ENCODE measurements around the gene PLCB4.

PLCB4 gene

GRCh38 chr20:9075264-9076095 is 6.6 kb downstream of the PLCB4 start:
- CTCF ChIA-PET = no interaction called here
- POLR2A ChIA-PET = no interaction called here
- TF ChIP-seq, protein P1, sequence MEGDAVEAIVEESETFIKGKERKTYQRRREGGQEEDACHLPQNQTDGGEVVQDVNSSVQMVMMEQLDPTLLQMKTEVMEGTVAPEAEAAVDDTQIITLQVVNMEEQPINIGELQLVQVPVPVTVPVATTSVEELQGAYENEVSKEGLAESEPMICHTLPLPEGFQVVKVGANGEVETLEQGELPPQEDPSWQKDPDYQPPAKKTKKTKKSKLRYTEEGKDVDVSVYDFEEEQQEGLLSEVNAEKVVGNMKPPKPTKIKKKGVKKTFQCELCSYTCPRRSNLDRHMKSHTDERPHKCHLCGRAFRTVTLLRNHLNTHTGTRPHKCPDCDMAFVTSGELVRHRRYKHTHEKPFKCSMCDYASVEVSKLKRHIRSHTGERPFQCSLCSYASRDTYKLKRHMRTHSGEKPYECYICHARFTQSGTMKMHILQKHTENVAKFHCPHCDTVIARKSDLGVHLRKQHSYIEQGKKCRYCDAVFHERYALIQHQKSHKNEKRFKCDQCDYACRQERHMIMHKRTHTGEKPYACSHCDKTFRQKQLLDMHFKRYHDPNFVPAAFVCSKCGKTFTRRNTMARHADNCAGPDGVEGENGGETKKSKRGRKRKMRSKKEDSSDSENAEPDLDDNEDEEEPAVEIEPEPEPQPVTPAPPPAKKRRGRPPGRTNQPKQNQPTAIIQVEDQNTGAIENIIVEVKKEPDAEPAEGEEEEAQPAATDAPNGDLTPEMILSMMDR (IDR thresholded peaks at IDR 0.05; ENCODE audit: insufficient read depth, low read length, missing control alignments) = no peak
- DNase-seq (ENCODE audit: low read depth, low spot score) = no peak
- H3K4me3 ChIP-seq (ENCODE audit: low read depth, low read length) = no peak overlapping the region

DNA sequence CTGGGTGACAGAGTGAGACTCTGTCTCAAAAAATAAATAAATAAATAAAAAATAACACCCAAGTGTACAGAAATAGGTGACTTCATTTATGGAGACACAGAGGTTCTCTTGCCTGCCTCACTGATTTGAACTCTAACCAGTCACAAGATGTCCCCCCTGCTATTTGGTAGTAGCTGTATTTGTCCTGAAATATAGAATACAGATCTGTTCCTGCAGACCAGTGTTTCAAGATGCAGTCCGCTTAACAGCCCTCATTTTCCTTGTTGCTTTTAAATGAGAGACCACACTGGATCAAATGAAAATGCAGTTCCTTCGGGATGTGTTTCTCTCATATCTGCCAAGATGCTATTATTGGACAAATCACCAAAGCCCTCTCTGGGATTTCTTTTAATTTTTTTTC is 7.6 kb downstream of the PLCB4 start:
- TF ChIP-seq, protein P1 (IDR thresholded peaks at IDR 0.05; ENCODE audit: insufficient read depth, low read length, missing control alignments) = no peak
- ChIA-PET CTCF (interaction anchor here (1.4 kb wide), 1 partner anchor 15 kb away, joined by 3 read pairs; no protein-coding TSS in a partner anchor), POLR2A (no interaction called here)
- no peak overlapping the region for H3K4me3 ChIP-seq (ENCODE audit: low read depth, low read length)
- DNase-seq (ENCODE audit: low read depth, low spot score) = no peak

DNA sequence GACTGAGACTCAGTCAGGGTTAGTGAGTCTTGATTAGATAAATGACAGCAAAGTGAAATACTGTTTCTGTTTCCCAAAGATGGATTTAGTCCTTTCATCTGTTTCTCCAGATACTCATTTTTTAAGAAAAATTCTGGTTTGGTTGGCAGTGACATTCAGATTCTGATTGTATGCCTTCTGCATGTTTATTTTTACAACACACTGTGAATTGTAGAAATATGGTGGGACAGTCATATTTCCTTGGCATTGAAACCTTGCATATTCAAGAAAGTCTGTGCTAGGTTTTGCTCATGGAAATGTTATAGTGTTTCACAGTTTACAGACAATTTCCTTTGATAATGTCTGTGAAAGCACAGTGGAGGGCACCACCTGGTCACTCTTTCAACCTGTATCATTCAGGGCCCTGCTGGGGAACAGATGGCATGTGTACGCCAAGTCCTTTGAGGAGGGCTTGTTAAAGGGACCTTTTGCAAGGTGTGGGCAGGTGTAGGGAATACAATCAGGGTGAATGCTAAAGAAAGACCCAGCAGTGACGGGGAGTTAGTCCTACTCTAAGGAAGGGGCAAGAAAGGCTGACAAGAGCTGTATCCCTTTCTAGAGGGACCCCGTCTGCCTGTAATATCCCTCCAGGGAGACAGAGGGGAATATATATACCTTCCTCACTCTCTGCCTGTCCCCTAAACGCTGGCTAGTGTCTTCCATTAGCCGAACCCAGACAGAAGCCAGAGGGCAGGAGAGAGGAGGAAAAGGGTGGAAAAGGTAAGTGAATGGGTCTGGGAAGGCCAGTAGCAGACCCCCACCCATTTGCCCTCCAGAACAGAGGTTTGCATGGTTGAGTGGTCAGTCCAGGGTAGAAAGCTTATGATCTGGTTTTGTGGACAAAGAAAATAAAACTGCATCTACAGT is 10.2 kb downstream of the PLCB4 start:
- DNase-seq (ENCODE audit: low read depth, low spot score) = no peak
- no peak overlapping the region for H3K4me3 ChIP-seq (ENCODE audit: low read depth, low read length)
- TF ChIP-seq, protein P1 (IDR thresholded peaks at IDR 0.05; ENCODE audit: insufficient read depth, low read length, missing control alignments) = no peak
- ChIA-PET POLR2A (no interaction called here), CTCF (no interaction called here)

DNA sequence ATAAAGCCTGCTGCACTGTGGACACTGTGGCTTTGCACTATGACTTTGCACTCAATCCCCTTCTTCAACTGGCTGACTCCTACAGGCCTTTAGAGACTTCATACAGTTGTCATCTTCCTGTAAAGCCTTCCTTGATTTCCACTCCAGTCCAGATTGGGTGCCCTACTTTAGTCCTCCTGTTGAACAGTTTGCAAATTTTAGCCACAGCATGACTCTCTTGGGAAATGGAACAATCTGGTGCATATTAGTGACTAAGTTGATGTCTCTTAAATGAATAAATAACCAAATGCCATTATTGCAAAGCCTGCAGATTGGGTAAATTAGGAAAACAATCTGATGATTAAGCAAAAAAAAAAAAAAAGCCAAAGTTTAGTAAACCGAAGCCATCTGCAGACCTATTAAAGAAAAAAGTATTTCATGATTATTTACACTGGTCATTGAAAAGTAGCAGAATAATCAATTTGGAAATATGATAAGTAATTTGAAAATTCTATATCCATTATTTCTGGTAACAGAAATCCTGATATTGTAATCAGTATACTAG is 12.6 kb downstream of the PLCB4 start:
- DNase-seq (ENCODE audit: low read depth, low spot score) = no peak
- H3K4me3 ChIP-seq (ENCODE audit: low read depth, low read length) = no peak overlapping the region
- ChIA-PET POLR2A (no interaction called here), CTCF (interaction anchor here (1.9 kb wide), 1 partner anchor 326 kb away, joined by 4 read pairs; no protein-coding TSS in a partner anchor)
- TF ChIP-seq, protein P1 (IDR thresholded peaks at IDR 0.05; ENCODE audit: insufficient read depth, low read length, missing control alignments) = no peak

- DNase-seq (ENCODE audit: low read depth, low spot score) = no peak
- no peak overlapping the region for H3K4me3 ChIP-seq (ENCODE audit: low read depth, low read length)
- ChIA-PET CTCF (interaction anchor here (1.2 kb wide), 1 partner anchor 229 kb away, joined by 3 read pairs; no protein-coding TSS in a partner anchor), POLR2A (no interaction called here)
- TF ChIP-seq, protein P1 (IDR thresholded peaks at IDR 0.05; ENCODE audit: insufficient read depth, low read length, missing control alignments) = no peak
Measured at GRCh38 chr20:9082741-9083140, 13.9 kb downstream of the PLCB4 start.

Data from AG04449 (cell line).